Nucleus accumbens (tissue), 56 donors: ENCODE results near the gene SOCS6.
A peak's percentile ranks its signal among the peaks of the same experiment; 100 is the strongest.

Source experiments
- DNase-seq, 56 donors: peaks; one replicate each; lab custom pipeline; 2025; lab: John Stamatoyannopoulos, UW

The SOCS6 gene

DNA sequence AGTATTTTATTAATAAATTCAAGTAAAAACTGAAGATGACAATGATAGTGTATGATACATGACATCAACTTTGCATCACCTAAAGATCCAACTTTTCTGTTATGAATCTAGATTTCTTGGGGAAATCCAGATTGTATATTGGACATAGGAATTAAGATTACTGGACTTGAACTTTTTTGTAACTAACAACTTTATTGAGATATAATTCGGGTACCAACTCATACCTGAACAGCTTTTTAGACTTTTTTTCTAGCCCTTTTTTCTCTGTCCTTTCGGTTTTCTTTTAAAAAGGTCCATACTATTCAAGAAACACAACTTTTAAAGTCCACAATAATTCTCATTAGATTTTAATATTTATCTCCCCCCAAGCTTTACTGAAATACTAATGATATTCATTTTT is 1.1 kb upstream of the SOCS6 start:
- no peak for DNase-seq

- DNase-seq, result peak in 18 of 56 donors; percentile 13 to 63 (median 35)
These were observed 534 bp upstream of the SOCS6 start for GRCh38 chr18:70288171-70288850.

- DNase-seq, result peak in 11 of 56 donors; percentile 15 to 47 (median 20)
These were observed 787 bp downstream of the SOCS6 start for GRCh38 chr18:70289351-70290312.

- DNase-seq, result no peak
These were observed 1.8 kb downstream of the SOCS6 start for GRCh38 chr18:70290482-70291294.

DNA sequence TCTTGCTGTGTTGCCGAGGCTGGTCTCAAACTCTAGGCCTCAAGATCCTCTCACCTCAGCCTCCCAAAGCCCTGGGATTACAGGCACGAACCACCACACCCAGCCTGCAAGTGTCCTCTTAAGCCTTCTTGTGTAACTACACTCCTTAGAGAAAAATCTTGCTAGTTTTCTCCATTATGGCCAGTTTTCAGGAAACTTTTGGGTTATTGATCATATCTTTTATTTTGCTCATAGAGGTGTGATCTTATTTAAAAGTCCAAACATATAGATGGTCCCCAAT is 2.4 kb downstream of the SOCS6 start:
- no peak for DNase-seq

GRCh38 chr18:70292628-70293027 is 3.8 kb downstream of the SOCS6 start:
- DNase-seq, result no peak

GRCh38 chr18:70293166-70293565 is 4.3 kb downstream of the SOCS6 start:
- no peak for DNase-seq

DNA sequence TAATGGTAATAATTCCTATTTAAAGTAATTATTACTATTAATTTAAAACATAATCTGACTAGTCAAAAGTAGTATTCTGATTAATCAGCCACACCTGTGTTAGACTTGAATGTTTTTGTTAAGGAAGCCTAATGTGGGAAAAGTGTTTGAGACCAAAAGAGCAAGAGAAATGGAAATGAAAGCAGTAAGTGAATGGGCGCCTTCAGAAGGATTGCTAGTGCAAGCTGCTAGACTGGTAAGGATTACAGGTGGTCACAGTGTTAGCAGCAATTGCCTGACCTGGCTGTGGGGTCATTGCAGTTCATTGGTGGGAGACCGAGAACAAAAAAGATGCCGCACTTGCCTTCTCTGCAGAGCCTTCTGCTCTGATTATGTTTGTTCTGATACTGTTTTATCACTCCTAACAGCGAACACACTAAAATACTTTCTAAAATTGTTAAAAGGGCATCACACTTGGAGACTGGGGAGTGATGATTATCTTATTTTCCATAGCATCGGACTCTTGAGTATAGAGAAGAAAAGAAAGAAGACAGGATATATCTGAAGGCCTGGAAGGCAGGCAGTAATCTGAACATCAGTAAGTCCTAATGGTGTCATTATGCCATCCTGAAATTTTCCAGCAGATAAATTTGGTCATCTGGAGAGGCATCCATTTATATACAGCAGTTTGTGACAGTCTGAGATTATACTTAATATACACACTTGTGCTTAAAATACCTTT is 5.8 kb downstream of the SOCS6 start:
- DNase-seq, result no peak

GRCh38 chr18:70295192-70296188 is 6.6 kb downstream of the SOCS6 start:
- DNase-seq, result no peak

- no peak for DNase-seq
These were observed 7.4 kb downstream of the SOCS6 start for GRCh38 chr18:70296289-70296688.

- DNase-seq, result no peak
These were observed 7.9 kb downstream of the SOCS6 start for GRCh38 chr18:70296781-70297180.

DNA sequence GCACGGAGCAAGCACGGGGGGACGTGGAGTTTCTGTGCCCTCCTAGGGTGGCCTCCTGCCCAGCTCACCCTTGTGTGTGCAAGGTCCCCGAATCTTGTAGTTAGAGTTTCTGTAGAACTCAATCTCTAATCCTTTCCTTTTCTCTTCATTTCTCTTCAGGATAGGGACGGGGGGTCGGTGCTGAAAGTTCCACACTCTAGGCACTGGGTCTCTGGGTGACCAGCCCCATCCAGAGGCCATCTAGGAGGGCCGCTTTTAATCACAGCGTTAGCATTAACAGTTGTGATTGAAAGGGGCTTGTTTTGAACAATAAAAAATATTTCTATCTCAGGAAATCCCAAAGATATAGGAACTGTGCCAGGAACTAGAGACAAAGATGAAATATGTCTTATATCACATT is 10.5 kb downstream of the SOCS6 start:
- no peak for DNase-seq

DNA sequence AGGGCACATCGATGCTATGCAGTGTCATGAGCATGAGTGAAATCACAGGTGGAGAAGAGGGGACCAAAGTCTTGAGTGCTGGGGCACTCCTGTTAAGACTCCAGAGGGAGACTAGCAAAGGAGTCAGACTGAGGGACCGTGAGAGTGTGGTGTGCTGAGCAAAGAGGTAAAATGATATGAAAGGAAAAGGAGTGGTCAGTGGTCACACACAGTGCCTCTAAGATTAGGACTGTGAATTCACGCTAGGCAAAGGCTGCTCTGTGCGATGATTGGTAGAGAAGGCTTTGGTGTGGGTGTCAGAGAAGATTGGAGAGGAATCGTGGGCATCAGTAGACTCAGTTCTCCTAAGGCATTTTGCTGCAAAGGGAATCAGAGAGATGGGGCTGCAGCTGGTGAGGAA is 12.8 kb downstream of the SOCS6 start:
- no peak for DNase-seq

- no peak for DNase-seq
These were observed 19.9 kb downstream of the SOCS6 start for GRCh38 chr18:70308555-70309294.

DNA sequence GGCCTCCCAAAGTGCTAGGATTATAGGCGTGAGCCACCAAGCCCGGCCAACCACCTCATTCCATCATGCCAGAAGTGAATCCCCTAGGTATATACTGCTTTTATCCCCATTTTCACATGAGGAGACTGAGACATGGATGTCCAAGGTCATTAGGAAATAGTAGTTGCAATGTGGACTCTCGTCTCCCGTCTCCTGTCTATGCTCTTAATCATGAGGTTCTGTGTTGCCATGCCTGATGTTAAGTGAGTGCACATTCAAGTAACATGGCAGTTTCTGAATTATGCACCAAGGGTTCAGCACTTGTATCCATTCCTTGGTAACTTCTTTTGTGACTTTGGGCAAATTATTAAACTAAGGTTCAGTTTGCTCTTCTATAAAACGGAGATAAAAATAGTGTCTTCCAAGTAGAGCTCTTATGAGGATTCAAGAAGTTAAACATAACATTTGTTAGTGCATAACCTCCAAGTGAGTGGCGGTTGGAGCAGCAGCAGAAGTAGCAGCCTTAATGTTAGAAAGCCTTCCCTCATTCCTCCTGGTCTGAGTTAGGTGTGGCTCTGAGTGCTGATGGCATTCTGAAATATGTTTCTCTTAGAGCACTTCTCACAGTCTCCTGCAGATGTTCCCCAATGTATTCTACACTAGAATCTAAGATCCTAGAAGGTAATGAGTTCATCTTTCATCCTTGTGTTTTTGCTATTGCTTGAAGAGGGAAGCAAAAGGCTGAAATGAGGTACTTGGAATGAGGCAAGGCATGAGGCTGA is 21.9 kb downstream of the SOCS6 start:
- DNase-seq, result no peak

- DNase-seq, result no peak
These were observed 22.9 kb downstream of the SOCS6 start for GRCh38 chr18:70311726-70312125.

DNA sequence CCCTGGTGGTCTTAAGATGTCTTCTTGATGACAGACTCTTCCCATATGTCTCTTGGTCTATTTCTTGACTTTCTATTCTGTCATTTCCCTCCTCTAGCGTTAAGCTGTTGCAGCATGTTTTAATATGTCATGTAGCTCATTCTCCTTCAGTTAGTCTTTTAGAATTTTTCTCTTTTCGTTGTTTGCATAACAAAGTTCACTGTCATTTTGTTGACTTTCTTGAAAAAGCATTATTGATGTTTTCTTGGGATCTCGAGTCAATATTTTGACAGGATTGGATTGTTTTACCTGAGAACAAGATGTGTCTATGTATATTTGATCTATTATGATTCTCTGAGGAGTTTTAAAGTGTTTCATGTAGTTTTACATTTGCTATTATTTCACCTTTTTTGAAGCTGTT is 24.8 kb downstream of the SOCS6 start:
- no peak for DNase-seq
